Prostate gland (tissue), 2 donors: ENCODE measurements around the gene JDP2. TPM values are rescaled to one million over a fixed set of nuclear protein-coding genes. Genes with fewer than 3 reads are reported as not detected.

Experiments used
- DNase-seq: peaks from one replicate; pipeline ENCODE4 v3.0.0-alpha.2; 2019; ENCODE audit warnings: low spot score
- H3K27ac ChIP-seq, 2 donors: fragments of 200-600 bp; sonication (generic); 2 replicates each; pipeline ENCODE4 v1.5.1; 2017 to 2019
- H3K27me3 ChIP-seq: fragments of 200-600 bp; sonication (generic); replicated peaks from 2 replicates; pipeline ENCODE4 v1.5.1; 2019; ENCODE audit not compliant: insufficient read depth
- H3K36me3 ChIP-seq, 2 donors: fragments of 200-600 bp; sonication (generic); 1 replicate in 1 of 2; 2 replicates in 1 of 2; pipeline versions ENCODE4 v1.5.1 to v1.8.1; 2017 to 2019
- H3K4me1 ChIP-seq: fragments of 200-600 bp; sonication (generic); replicated peaks from 2 replicates; pipeline ENCODE4 v1.5.1; 2019
- H3K4me3 ChIP-seq, 2 donors: fragments of 200-600 bp; sonication (generic); 2 replicates each; pipeline ENCODE4 v1.5.1; 2017 to 2019
- H3K9me3 ChIP-seq: fragments of 200-600 bp; sonication (generic); 2 replicates; pipeline ENCODE4 v1.5.1; 2017
- POLR2A ChIP-seq: fragments of 450-650 bp; IDR thresholded peaks from one replicate; pipeline ENCODE4 v1.6.1; 2016; ENCODE audit warnings: antibody characterized with exemption, mild to moderate bottlenecking
- POLR2AphosphoS5 ChIP-seq: sonication (generic); formaldehyde crosslinking; IDR thresholded peaks from one replicate; pipeline ENCODE4 v1.6.1; 2017; ENCODE audit warnings: antibody characterized with exemption
- WGBS: methylation state at CpG from one replicate; pipeline ENCODE4 v1.1.5; 2018; 5-methylcytosine and 5-hydroxymethylcytosine counted together
- intact Hi-C: fragments of 100-400 bp; cut with DNase I; formaldehyde crosslinking; loops from one replicate; pipeline ENCODE4 v1.14.2; 2022
- total RNA-seq, 2 donors: library from RNA; depleted of rRNA; stranded (reverse); fragments of >200 nt; gene quantifications; one replicate each; pipeline ENCODE4 v1.1.0, GENCODE V29; 2016
- TF ChIP-seq, protein P1 (sequence below), 4 experiments: fragments of 200-600 bp in 2 of 4; fragments of 450-650 bp in 2 of 4; sonication (generic) in 2 of 4; IDR thresholded peaks; 1 replicate in 3 of 4; 2 replicates in 1 of 4; pipeline ENCODE4 v1.5.1; 2016 to 2019; ENCODE audit warnings: antibody characterized with exemption in 4 of 4, mild to moderate bottlenecking in 2 of 4, moderate library complexity in 2 of 4

JDP2 gene
- total RNA-seq, 2 donors from 2014 or later, result 27.1 to 34.0 TPM

DNA sequence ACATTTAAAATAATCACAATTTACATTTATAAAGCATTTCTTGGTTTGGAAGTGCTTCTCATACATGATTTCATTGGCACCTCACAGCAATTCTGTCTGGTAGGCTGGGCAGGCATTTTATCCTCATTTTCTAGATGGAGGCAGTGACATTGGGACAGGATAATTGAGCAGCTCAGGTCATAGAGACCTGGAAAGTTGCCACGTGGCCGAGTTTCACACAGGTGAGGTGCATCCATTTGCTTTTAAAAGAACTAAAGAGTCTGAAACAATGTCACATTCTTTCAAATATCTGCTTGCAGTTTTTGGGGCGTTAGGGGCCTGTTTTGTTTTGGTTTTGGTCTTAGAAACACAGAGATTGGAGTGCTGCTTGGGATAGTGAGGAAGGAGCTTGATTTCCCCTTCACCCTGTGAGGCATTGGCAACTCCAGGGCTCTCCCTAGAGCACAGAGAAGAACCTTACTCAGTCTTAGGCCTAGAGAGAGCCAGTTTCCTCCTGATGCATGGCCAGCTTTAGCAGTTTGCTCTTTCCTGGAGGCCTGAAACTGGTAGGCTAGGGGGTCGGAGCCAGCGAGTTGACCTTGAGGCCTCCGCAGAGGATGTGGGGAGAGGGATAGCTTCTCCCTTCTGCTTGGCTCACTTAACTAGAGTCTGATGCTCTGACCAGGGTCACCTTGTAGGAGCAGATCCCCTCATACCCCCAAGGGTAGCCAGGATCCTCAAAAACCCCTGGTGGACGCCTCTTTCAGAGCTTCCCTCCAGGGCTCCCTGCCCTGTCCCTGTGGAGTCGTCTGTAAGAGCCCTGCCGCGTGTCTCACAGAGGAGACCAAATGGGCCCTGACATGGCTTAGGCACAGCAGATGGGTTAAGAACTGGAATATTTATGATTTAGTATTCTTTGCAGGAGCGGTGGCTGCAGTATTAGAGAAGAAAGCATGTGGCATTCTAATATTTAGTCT is 34.9 kb upstream of the JDP2 start:
- H3K27me3 ChIP-seq, result no peaks in the 10 kb centered on the region
- H3K27ac ChIP-seq, result no peak overlapping the region
- no peak for DNase-seq
- no peaks in the 10 kb centered on the region for H3K4me1 ChIP-seq
- intact Hi-C loops, result no loop called here
- TF ChIP-seq, protein P1, sequence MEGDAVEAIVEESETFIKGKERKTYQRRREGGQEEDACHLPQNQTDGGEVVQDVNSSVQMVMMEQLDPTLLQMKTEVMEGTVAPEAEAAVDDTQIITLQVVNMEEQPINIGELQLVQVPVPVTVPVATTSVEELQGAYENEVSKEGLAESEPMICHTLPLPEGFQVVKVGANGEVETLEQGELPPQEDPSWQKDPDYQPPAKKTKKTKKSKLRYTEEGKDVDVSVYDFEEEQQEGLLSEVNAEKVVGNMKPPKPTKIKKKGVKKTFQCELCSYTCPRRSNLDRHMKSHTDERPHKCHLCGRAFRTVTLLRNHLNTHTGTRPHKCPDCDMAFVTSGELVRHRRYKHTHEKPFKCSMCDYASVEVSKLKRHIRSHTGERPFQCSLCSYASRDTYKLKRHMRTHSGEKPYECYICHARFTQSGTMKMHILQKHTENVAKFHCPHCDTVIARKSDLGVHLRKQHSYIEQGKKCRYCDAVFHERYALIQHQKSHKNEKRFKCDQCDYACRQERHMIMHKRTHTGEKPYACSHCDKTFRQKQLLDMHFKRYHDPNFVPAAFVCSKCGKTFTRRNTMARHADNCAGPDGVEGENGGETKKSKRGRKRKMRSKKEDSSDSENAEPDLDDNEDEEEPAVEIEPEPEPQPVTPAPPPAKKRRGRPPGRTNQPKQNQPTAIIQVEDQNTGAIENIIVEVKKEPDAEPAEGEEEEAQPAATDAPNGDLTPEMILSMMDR (IDR thresholded peaks at IDR 0.05), result no peak
- no peak for TF ChIP-seq POLR2A
- no peak for TF ChIP-seq POLR2AphosphoS5
- no peaks in the 10 kb centered on the region for H3K9me3 ChIP-seq
- no peak overlapping the region for H3K4me3 ChIP-seq
- WGBS, result 81% methylated on average over 11 of the region's 11 CpGs
- no peaks in the 10 kb centered on the region for H3K36me3 ChIP-seq

- Histone ChIP-seq H3K9me3 (no peaks in the 10 kb centered on the region), H3K4me3 (no peak overlapping the region), H3K36me3 (no peaks in the 10 kb centered on the region), H3K4me1 (no peaks in the 10 kb centered on the region), H3K27me3 (no peaks in the 10 kb centered on the region), H3K27ac (no peak overlapping the region)
- DNase-seq, result no peak
- WGBS, result 94% methylated on average over 9 of the region's 9 CpGs
- TF ChIP-seq, protein P1 (IDR thresholded peaks at IDR 0.05), result no peak
- TF ChIP-seq POLR2AphosphoS5, result no peak
- no peak for TF ChIP-seq POLR2A
- intact Hi-C loops, result no loop called here
Measured at GRCh38 chr14:75393794-75394193, 34.0 kb upstream of the JDP2 start.

- TF ChIP-seq POLR2AphosphoS5 (no peak), POLR2A (no peak)
- TF ChIP-seq, protein P1 (IDR thresholded peaks at IDR 0.05), result no peak
- no peaks in the 10 kb centered on the region for H3K9me3 ChIP-seq
- no peak for DNase-seq
- no peaks in the 10 kb centered on the region for H3K4me1 ChIP-seq
- H3K27me3 ChIP-seq, result no peaks in the 10 kb centered on the region
- no peak overlapping the region for H3K27ac ChIP-seq
- H3K36me3 ChIP-seq, result no peaks in the 10 kb centered on the region
- no peak overlapping the region for H3K4me3 ChIP-seq
- 88% methylated on average over 5 of the region's 5 CpGs for WGBS
- intact Hi-C loops, result no loop called here
Measured at GRCh38 chr14:75395862-75396261, 32.0 kb upstream of the JDP2 start.

DNA sequence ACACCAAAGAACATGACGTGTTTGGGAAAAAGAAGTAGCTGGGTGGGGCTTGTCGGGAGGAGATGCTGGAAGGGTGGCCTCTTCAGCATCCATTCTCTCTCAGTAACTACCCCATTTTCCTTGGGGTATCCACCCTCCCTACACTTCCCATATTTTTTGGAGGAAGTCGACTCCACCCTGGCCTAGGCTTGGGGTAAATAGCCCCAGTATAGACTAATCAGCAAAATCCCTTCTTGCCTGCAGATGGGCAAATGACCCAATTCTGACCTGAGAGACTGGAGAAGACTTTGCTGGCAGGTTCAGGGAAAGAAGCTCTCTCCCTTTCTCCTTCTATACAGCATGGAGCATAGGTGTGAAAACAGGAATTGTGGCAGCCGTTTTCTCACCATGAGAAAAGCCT is 28.5 kb upstream of the JDP2 start:
- no peaks in the 10 kb centered on the region for H3K9me3 ChIP-seq
- no peak for TF ChIP-seq POLR2AphosphoS5
- TF ChIP-seq POLR2A, result no peak
- TF ChIP-seq, protein P1 (IDR thresholded peaks at IDR 0.05), result no peak
- WGBS, result 83% methylated on average over 4 of the region's 4 CpGs
- no peak overlapping the region for H3K27ac ChIP-seq
- H3K4me3 ChIP-seq, result no peak overlapping the region
- H3K27me3 ChIP-seq, result no peaks in the 10 kb centered on the region
- H3K36me3 ChIP-seq, result no peaks in the 10 kb centered on the region
- peaks cover 5% of the 10 kb centered on the region for H3K4me1 ChIP-seq
- DNase-seq, result no peak
- intact Hi-C loops, result no loop called here
